DMS153 (cell line): Measurements from ENCODE around the gene PMF1.
"Not testable (repeated sequence)": the region's sequence is repeated elsewhere in the genome, so short reads cannot be mapped to it uniquely, and the experiment has no call there.

Experiments used
- DNase-seq: peaks from one replicate; lab custom pipeline; 2025; lab: John Stamatoyannopoulos, UW

PMF1 gene

GRCh38 chr1:156196445-156196844 lies 16.4 kb upstream of the PMF1 start:
- no peak for DNase-seq

- DNase-seq = no peak
These were observed 13.9 kb upstream of the PMF1 start for GRCh38 chr1:156198831-156199349.

- no peak for DNase-seq
These were observed 12.8 kb upstream of the PMF1 start for GRCh38 chr1:156200044-156200443.

GRCh38 chr1:156203331-156203730 lies 9.5 kb upstream of the PMF1 start:
- DNase-seq = no peak

GRCh38 chr1:156204686-156205085 lies 8.1 kb upstream of the PMF1 start:
- DNase-seq = no peak

- DNase-seq = no peak
These were observed 1.6 kb upstream of the PMF1 start for GRCh38 chr1:156211243-156211642.

GRCh38 chr1:156212130-156212529 lies 677 bp upstream of the PMF1 start:
- DNase-seq = no peak

- DNase-seq = no peak
These were observed 798 bp downstream of the PMF1 start for GRCh38 chr1:156213644-156213966.

GRCh38 chr1:156214024-156214748 lies 1.4 kb downstream of the PMF1 start:
- DNase-seq = no peak

- not testable (repeated sequence) for DNase-seq
These were observed 3.7 kb downstream of the PMF1 start for GRCh38 chr1:156216361-156217086.

GRCh38 chr1:156217871-156218270 lies 5.1 kb downstream of the PMF1 start:
- DNase-seq = no peak

GRCh38 chr1:156220226-156220625 lies 7.4 kb downstream of the PMF1 start:
- no peak for DNase-seq

- no peak for DNase-seq
These were observed 9.3 kb downstream of the PMF1 start for GRCh38 chr1:156221986-156222692.

- no peak for DNase-seq
These were observed 12.8 kb downstream of the PMF1 start for GRCh38 chr1:156225677-156226014.

GRCh38 chr1:156226116-156226538 lies 13.3 kb downstream of the PMF1 start:
- DNase-seq = no peak

- no peak for DNase-seq
These were observed 14.0 kb downstream of the PMF1 start for GRCh38 chr1:156226782-156227181.

- no peak for DNase-seq
These were observed 15.7 kb downstream of the PMF1 start for GRCh38 chr1:156228501-156228900.

- no peak for DNase-seq
These were observed 17.1 kb downstream of the PMF1 start for GRCh38 chr1:156229809-156230472.

GRCh38 chr1:156230473-156230837 lies 17.6 kb downstream of the PMF1 start:
- no peak for DNase-seq

GRCh38 chr1:156232201-156232894 lies 19.5 kb downstream of the PMF1 start:
- no peak for DNase-seq

- DNase-seq = no peak
These were observed 20.8 kb downstream of the PMF1 start for GRCh38 chr1:156233426-156234127.
